ENCODE results near the gene ADGRA1.

ADGRA1 gene

DNA sequence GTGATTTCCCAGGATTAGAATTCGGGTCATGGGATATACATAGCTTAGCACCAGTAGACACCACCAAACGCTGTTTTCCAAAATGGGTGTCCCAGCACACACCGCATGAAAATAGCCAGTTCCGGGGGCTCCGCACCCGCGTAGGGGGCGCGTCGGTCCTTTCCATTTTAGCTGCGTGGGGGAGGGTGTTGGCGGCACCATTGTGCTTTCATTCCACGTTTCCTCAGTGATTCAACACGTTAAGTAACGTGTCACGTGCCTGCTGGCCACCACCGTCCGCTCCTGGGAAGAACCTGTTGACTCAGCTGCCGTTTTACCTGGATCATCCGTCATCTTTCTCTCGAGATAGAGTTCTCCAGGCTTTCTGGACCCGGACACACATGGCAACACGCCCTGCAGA, 25.6 kb upstream of the ADGRA1 start:
- DNase-seq (ENCODE audit: extremely low spot score): no peak
- POLR2A ChIA-PET: no interaction called here
- CTCF ChIA-PET: no interaction called here
- TF ChIP-seq ZNF384 (IDR thresholded peaks at IDR 0.05): no peak
- no peak for TF ChIP-seq PKNOX1 (IDR thresholded peaks at IDR 0.05)
- TF ChIP-seq FOXM1 (IDR thresholded peaks at IDR 0.05; ENCODE audit: borderline replicate concordance): no peak
- no peak for TF ChIP-seq NFRKB (IDR thresholded peaks at IDR 0.05)
- TF ChIP-seq CTBP1 (IDR thresholded peaks at IDR 0.05; ENCODE audit: borderline replicate concordance): no peak
- no peak for TF ChIP-seq HDGF (IDR thresholded peaks at IDR 0.05; ENCODE audit: borderline replicate concordance)
- no peak for TF ChIP-seq FOXA1 (IDR thresholded peaks at IDR 0.05)
- no peak for TF ChIP-seq SP1 (IDR thresholded peaks at IDR 0.05)
- TF ChIP-seq L3MBTL2 (conservative IDR thresholded peaks at IDR 0.05): no peak
- TF ChIP-seq SUZ12 (IDR thresholded peaks at IDR 0.05): no peak
- no peak for TF ChIP-seq BHLHE40 (IDR thresholded peaks at IDR 0.05; ENCODE audit: borderline replicate concordance)

DNA sequence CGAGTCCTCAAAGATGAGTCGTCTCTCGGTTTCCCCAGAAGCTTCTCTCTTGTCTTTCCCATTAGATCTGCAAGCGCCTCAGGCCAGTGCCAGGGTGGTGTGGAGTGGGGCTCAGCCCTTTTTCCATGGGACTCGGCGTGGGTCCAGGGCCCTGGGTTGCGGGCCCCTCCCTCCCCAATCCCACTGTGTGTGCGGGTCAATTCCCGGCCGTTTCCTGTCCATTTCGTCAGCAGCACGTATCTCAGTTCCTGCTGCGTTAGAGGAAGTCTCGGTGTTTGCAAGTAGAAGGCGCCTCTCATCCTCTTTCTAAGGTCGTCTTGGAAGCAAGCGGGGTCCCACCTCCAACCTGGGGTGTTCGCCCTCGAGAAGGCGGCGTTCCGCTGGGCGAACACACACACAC, 25.1 kb upstream of the ADGRA1 start:
- DNase-seq (ENCODE audit: extremely low spot score): no peak
- CTCF ChIA-PET: no interaction called here
- no peak for TF ChIP-seq TARDBP (IDR thresholded peaks at IDR 0.05)
- no peak for TF ChIP-seq L3MBTL2 (conservative IDR thresholded peaks at IDR 0.05)
- no peak for TF ChIP-seq BHLHE40 (IDR thresholded peaks at IDR 0.05; ENCODE audit: borderline replicate concordance)
- POLR2A ChIA-PET: no interaction called here

DNA sequence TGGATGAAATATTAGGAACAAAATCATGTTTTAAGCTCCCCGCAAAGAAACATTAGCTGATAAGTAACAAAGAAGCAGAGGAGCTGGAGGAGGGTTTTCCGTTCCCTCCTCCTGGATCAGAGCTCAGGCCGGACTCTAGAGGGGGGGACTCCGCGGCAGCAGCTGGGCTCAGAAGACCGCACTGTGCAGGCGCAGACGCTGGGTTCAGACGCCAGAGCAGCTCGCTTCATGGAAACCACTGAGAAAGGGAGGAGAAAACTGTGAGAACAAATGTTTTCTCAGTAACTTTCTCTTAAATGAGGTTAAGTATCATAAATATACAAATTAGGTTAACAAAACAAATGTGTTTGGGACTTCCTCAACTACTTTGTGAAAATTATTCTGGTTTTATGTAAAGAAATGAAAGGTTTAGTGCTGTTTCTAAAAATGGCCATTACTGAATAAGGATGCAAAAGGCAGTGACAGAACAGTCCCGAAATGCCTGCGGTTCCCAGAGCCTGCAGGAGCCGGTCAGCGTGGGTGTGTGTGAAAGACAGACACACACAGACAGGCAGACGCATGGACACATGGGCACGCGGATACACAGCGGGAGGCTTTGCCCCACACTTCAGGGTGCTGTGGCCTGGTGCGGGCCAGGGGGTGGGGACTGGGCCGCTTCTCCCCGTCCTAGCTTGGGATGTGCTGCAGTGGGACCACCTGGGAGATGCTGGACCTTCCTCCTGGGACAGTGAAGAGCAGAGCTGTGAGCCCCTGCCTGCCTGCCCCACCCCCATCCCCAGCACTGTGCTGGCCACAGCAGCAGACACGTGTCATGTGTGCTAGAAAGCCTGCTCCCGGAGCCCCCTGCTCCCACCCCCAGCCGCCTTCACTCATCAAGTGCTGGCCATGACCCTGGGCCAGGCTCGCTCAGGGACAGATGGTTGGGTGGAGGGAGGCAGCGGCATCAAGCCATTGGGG, 20.3 kb upstream of the ADGRA1 start:
- ChIA-PET POLR2A (no interaction called here), CTCF (interaction anchor here (0.6 kb wide), 1 partner anchor 175 kb away, joined by 3 read pairs; no protein-coding TSS in a partner anchor)
- no peak for DNase-seq (ENCODE audit: extremely low spot score)
- TF ChIP-seq ELF4 (IDR thresholded peaks at IDR 0.05) (no peak), SP1 (IDR thresholded peaks at IDR 0.05) (no peak), ARNT (IDR thresholded peaks at IDR 0.05) (no peak), FOXA1 (IDR thresholded peaks at IDR 0.05) (no peak), FOXM1 (IDR thresholded peaks at IDR 0.05; ENCODE audit: borderline replicate concordance) (no peak), ZNF384 (IDR thresholded peaks at IDR 0.05) (no peak), NFRKB (IDR thresholded peaks at IDR 0.05) (no peak), L3MBTL2 (conservative IDR thresholded peaks at IDR 0.05) (no peak), SUZ12 (IDR thresholded peaks at IDR 0.05) (no peak), LEF1 (IDR thresholded peaks at IDR 0.05; ENCODE audit: borderline replicate concordance) (no peak), PKNOX1 (IDR thresholded peaks at IDR 0.05) (no peak), BHLHE40 (IDR thresholded peaks at IDR 0.05; ENCODE audit: borderline replicate concordance) (no peak), CTBP1 (IDR thresholded peaks at IDR 0.05; ENCODE audit: borderline replicate concordance) (no peak)

DNA sequence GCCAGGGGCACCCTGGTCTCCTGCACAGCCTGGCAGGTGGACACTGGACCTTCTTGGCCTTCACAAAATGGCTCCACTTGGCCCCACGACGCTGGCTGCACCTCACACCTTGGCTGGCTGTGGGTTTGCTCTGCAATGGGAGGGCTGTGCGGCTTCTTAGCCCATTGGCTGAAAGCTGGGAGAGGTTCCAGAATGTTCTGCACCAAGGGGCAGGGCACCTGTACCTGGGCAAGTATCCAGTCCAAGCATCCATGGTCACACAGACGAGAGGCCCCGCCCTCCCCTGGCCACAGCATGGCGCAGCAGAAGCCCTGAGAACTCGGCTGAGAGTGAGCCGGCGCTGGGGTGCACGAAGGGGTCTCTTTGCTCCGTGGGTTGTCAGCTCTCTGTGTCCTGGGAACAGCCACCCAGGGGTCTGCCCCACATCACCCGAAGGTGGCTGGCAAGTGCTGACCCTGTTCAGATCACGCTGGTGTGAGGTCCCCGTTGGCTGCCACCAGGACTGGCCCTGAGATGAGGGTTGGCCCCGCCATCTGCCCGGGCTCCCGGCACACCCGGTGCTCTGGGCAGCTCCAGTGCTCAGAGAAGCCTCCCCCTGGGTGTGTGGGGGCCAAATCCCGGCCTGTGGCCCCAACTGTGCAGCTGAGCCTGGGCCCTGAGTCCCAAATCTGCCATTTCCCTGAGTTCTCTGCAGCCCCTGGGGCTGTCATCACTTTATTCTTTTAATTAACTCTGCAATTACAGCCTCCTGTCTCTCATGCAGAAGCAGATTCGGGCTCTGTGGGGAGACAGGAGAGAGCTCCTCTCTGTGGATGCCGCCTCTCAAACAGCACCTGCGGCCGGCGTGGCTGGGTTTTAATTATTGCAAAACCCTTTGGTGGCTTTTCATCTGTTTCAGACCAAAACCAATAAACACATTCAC, 19.4 kb upstream of the ADGRA1 start:
- POLR2A ChIA-PET: no interaction called here
- CTCF ChIA-PET: no interaction called here
- TF ChIP-seq SUZ12 (IDR thresholded peaks at IDR 0.05) (no peak), ARNT (IDR thresholded peaks at IDR 0.05) (no peak), LEF1 (IDR thresholded peaks at IDR 0.05; ENCODE audit: borderline replicate concordance) (no peak), NFRKB (IDR thresholded peaks at IDR 0.05) (no peak), CTBP1 (IDR thresholded peaks at IDR 0.05; ENCODE audit: borderline replicate concordance) (no peak), ZNF384 (IDR thresholded peaks at IDR 0.05) (no peak), HDGF (IDR thresholded peaks at IDR 0.05; ENCODE audit: borderline replicate concordance) (no peak), SP1 (IDR thresholded peaks at IDR 0.05) (no peak), TARDBP (IDR thresholded peaks at IDR 0.05) (no peak), ELF4 (IDR thresholded peaks at IDR 0.05) (no peak), FOXM1 (IDR thresholded peaks at IDR 0.05; ENCODE audit: borderline replicate concordance) (no peak), BHLHE40 (IDR thresholded peaks at IDR 0.05; ENCODE audit: borderline replicate concordance) (no peak), PKNOX1 (IDR thresholded peaks at IDR 0.05) (no peak), FOXK2 (IDR thresholded peaks at IDR 0.05) (no peak), FOXA1 (IDR thresholded peaks at IDR 0.05) (no peak), L3MBTL2 (conservative IDR thresholded peaks at IDR 0.05) (no peak)
- DNase-seq (ENCODE audit: extremely low spot score): no peak

GRCh38 chr10:133069033-133069525, 18.6 kb upstream of the ADGRA1 start:
- CTCF ChIA-PET: no interaction called here
- TF ChIP-seq NFRKB (IDR thresholded peaks at IDR 0.05) (no peak), ARNT (IDR thresholded peaks at IDR 0.05) (no peak), L3MBTL2 (conservative IDR thresholded peaks at IDR 0.05) (no peak), CTBP1 (IDR thresholded peaks at IDR 0.05; ENCODE audit: borderline replicate concordance) (no peak), FOXA1 (IDR thresholded peaks at IDR 0.05) (no peak), BHLHE40 (IDR thresholded peaks at IDR 0.05; ENCODE audit: borderline replicate concordance) (no peak), SP1 (IDR thresholded peaks at IDR 0.05) (no peak), PKNOX1 (IDR thresholded peaks at IDR 0.05) (no peak), FOXK2 (IDR thresholded peaks at IDR 0.05) (no peak), HDGF (IDR thresholded peaks at IDR 0.05; ENCODE audit: borderline replicate concordance) (no peak), LEF1 (IDR thresholded peaks at IDR 0.05; ENCODE audit: borderline replicate concordance) (no peak), SUZ12 (IDR thresholded peaks at IDR 0.05) (no peak), FOXM1 (IDR thresholded peaks at IDR 0.05; ENCODE audit: borderline replicate concordance) (no peak), TARDBP (IDR thresholded peaks at IDR 0.05) (no peak), ZNF384 (IDR thresholded peaks at IDR 0.05) (no peak)
- POLR2A ChIA-PET: no interaction called here
- DNase-seq (ENCODE audit: extremely low spot score): no peak

All from HEK293T (cell line).